ENCODE results near the gene ANKRA2.
A peak's percentile ranks its signal among the peaks of the same experiment; 100 is the strongest.

The ANKRA2 gene

GRCh38 chr5:73565139-73565968 lies at the start of gene ANKRA2, which contains the start of gene UTP15:
TSS of gene ANKRA2 (minus strand) at chr5:73565639. CDS start at chr5:73562881, 2,758 bp downstream.
TSS of gene UTP15 (plus strand) at chr5:73565743. CDS start at chr5:73567345, 1,602 bp downstream.
- in situ Hi-C loops (cut with HindIII; ENCODE audit: low sequenced_read_pairs): no loop called here
- DNase-seq (ENCODE audit: low read depth, low spot score): peak; percentile 98
- peak within 1 kb of the TSS; percentile 91 for H3K4me3 ChIP-seq (ENCODE audit: low read depth, low read length)
- TF ChIP-seq CTCF (IDR thresholded peaks at IDR 0.05; ENCODE audit: low read depth, low read length): no peak

- no peak for DNase-seq (ENCODE audit: low read depth, low spot score)
- in situ Hi-C loops (cut with HindIII; ENCODE audit: low sequenced_read_pairs): no loop called here
- TF ChIP-seq CTCF (IDR thresholded peaks at IDR 0.05; ENCODE audit: low read depth, low read length): no peak
- H3K4me3 ChIP-seq (ENCODE audit: low read depth, low read length): no peak overlapping the region
These were observed 49.6 kb upstream of the ANKRA2 start for GRCh38 chr5:73615085-73615484.

GRCh38 chr5:73612799-73613198 lies 47.4 kb upstream of the ANKRA2 start:
- in situ Hi-C loops (cut with HindIII; ENCODE audit: low sequenced_read_pairs): no loop called here
- no peak for TF ChIP-seq CTCF (IDR thresholded peaks at IDR 0.05; ENCODE audit: low read depth, low read length)

GRCh38 chr5:73607228-73607627 lies 41.8 kb upstream of the ANKRA2 start:
- no peak for DNase-seq (ENCODE audit: low read depth, low spot score)
- no peak overlapping the region for H3K4me3 ChIP-seq (ENCODE audit: low read depth, low read length)
- in situ Hi-C loops (cut with HindIII; ENCODE audit: low sequenced_read_pairs): no loop called here
- TF ChIP-seq CTCF (IDR thresholded peaks at IDR 0.05; ENCODE audit: low read depth, low read length): no peak

More at GRCh38 chr5:73612799-73613198, 47.4 kb upstream of the ANKRA2 start:
- no peak for DNase-seq (ENCODE audit: low read depth, low spot score)
- H3K4me3 ChIP-seq (ENCODE audit: low read depth, low read length): no peak overlapping the region

GRCh38 chr5:73606206-73606753 lies 40.8 kb upstream of the ANKRA2 start:
- H3K4me3 ChIP-seq (ENCODE audit: low read depth, low read length): no peak overlapping the region
- no peak for DNase-seq (ENCODE audit: low read depth, low spot score)
- in situ Hi-C loops (cut with HindIII; ENCODE audit: low sequenced_read_pairs): no loop called here
- TF ChIP-seq CTCF (IDR thresholded peaks at IDR 0.05; ENCODE audit: low read depth, low read length): no peak

- TF ChIP-seq CTCF (IDR thresholded peaks at IDR 0.05; ENCODE audit: low read depth, low read length): no peak
- peak; percentile 25 for DNase-seq (ENCODE audit: low read depth, low spot score)
- in situ Hi-C loops (cut with HindIII; ENCODE audit: low sequenced_read_pairs): no loop called here
- H3K4me3 ChIP-seq (ENCODE audit: low read depth, low read length): no peak overlapping the region
These were observed 40.0 kb upstream of the ANKRA2 start for GRCh38 chr5:73605223-73606087.
